ENCODE measurements around the gene DHDH.

DNA sequence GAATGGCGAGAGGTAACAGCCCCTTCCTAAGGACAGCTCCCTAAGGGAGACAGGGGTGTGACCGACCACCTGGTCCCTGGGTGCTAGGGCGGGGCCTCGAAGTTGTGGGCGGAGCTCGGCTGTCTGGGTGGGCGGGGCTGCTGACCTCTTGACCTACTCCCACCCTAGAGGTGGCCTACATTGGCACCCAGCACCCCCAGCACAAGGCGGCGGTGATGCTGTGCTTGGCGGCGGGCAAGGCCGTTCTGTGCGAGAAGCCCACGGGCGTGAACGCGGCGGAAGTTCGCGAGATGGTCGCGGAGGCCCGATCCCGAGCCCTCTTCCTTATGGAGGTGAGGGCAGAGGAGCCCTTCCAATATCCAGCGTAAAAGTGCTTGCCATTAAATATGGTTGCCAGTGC is 2.4 kb downstream of the DHDH start:
- TF ChIP-seq, protein P1, sequence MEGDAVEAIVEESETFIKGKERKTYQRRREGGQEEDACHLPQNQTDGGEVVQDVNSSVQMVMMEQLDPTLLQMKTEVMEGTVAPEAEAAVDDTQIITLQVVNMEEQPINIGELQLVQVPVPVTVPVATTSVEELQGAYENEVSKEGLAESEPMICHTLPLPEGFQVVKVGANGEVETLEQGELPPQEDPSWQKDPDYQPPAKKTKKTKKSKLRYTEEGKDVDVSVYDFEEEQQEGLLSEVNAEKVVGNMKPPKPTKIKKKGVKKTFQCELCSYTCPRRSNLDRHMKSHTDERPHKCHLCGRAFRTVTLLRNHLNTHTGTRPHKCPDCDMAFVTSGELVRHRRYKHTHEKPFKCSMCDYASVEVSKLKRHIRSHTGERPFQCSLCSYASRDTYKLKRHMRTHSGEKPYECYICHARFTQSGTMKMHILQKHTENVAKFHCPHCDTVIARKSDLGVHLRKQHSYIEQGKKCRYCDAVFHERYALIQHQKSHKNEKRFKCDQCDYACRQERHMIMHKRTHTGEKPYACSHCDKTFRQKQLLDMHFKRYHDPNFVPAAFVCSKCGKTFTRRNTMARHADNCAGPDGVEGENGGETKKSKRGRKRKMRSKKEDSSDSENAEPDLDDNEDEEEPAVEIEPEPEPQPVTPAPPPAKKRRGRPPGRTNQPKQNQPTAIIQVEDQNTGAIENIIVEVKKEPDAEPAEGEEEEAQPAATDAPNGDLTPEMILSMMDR (conservative IDR thresholded peaks at IDR 0.05): no peak
- TF ChIP-seq EZH2 (IDR thresholded peaks at IDR 0.05; ENCODE audit: low read depth): no peak
